EL (cell line): ENCODE results near the gene MFN2.

ENCODE experiments used
- DNase-seq: peaks from one replicate; pipeline ENCODE4 v3.0.0-alpha.2; 2016

Gene MFN2

GRCh38 chr1:11960715-11961114 lies 19.5 kb upstream of the MFN2 start:
- DNase-seq = no peak

GRCh38 chr1:11961230-11961629 lies 19.0 kb upstream of the MFN2 start:
- DNase-seq = peak; percentile 36

GRCh38 chr1:11963622-11964021 lies 16.6 kb upstream of the MFN2 start:
- no peak for DNase-seq

- no peak for DNase-seq
Measured at GRCh38 chr1:11964656-11965055, 15.6 kb upstream of the MFN2 start.

DNA sequence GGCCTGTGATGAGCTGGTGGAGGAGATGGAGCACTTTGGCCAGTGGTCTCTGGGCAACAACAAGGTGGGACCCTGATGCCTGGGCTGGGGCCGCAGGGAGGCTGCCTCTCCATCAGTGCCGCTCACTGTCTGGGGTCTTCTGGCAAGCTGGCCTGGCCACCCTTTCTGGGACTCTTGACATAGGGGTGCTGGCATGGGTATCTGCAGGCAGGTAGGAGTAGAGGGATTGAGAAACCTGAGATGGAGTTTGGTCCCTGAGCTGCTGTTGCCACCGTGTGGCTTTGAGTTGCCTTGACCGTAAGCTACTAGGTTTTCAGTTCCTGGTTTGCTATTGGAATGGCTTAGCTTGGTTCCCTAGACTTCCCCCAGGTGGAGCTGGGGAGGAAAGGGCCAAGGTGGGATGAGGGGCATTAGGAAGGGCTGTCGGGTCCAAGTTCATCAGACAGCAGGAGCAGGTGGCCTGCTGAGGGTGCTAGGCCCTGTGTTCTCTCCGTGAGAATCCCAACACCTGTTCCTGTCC lies 13.2 kb upstream of the MFN2 start:
- peak; percentile 29 for DNase-seq

GRCh38 chr1:11970441-11971185 lies 9.6 kb upstream of the MFN2 start:
- no peak for DNase-seq

DNA sequence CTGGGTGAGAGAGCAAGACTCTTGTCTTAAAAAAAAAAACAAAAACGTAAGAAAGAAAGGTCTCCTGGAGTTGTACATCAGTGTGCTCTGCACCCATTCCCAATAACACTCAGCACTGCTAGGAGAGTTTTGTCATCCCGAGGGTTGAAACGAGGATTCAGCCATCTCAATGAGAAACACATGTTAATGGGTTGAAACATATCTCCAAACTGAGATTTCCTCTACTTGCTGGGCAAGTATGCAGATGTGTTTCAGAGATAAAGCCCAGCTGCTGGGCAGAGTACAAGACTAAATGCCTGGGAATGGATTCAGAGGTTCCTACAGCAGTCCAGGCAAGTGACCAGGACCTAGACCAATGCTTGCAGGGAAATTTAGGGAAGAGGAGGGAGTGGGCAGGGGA lies 2.6 kb upstream of the MFN2 start:
- DNase-seq = peak; percentile 28

- no peak for DNase-seq
Measured at GRCh38 chr1:11978301-11978700, 1.9 kb upstream of the MFN2 start.

DNA sequence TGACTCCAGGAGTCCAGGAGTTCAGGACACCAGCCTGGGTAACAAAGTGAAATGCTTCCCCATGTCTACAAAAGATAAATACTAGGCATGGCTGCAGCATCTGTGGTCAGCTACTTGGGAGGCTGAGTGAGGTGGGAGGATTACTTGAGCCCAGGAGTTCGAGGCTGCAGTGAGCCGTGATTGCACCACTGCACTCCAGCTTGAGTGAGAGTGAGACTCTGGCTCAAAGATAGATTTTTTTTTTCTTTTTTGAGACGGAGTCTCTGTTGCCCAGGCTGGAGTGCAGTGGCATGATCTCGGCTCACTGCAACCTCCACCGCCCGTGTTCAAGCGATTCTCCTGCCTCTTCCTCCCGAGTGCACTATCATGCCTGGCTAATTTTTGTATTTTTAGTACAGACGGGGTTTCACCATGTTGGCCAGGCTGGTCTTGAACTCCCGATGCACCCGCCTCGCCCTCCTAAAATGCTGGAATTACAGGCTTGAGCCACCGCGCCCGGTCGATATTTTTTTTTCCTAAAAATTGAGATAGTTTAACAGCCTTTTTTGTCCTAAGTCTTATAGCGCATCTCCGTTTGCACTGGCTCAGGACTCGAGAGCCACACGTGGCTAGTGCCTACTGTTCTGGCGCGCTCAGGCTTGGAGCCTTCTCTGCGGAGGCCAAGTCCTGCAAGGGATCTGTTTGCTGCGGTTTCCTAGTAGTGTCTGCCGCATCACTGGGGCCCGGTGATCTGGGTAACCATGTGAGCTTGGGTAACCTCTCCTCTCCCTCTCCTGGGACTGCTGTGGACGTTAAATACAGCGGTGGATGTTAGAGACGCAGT lies 1.0 kb upstream of the MFN2 start:
- no peak for DNase-seq

DNA sequence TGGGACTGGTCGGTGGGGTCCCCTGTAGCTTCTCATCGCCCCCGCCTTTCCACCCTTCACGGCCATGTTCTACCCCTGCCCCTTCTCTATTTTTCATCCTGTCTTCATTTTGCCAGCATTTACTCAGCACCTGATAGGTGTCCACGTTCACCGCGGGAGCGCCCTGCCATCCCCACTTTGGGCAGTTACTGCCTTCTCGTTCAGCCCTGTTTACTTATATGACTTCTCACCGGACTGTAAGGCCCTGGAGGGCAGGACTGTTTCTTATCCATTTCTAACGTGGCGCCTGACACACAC lies 380 bp downstream of the MFN2 start:
- DNase-seq = no peak

DNA sequence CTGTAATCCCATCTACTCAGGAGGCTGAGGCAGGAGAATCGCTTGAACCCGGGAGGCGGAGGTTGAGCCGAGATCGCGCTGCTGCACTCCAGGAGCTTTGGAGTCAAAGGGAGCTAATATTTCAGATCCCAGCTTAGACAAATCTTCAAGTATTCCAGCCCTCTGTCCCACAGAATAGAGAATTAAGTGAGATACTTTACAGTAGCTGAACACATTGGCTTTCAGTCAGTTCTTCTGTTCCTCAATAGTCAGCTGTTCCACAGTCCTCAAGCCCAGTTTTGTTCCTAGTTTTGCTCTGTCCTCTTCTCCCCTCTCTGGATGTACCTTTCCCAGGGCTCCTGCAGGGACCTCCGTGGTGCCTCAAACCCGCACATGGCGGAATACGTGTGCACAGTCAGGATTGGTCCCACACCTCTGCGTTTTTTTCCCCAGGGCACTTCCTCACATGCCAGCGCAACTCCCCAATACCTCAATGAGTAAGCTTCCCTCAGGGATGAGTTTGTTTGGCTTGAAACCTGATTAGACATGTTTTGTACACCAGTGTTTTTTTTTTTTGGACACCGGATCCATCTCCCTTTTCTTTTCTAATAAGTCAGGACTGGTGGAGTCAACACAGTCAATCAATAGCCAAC lies 1.2 kb downstream of the MFN2 start:
- no peak for DNase-seq

DNA sequence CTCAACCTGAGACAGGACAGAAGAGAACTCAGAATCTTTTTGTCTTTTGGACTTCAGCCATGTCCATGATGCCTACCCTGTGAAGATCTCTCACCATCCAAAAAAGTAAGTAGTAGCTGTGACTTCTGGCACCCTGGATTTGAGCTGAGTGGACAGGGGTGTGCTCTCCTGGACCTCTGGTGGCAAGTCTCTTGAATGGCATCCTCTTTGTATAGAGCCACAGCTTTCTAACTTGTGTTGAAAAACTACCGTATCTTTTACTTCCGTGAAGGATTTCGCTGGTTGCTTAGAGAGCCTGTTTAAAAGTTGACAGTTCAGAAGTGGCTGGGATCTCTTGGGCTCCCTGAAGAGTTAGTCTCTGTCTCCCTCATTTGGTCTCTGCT lies 1.8 kb downstream of the MFN2 start:
- DNase-seq = peak; percentile 30

DNA sequence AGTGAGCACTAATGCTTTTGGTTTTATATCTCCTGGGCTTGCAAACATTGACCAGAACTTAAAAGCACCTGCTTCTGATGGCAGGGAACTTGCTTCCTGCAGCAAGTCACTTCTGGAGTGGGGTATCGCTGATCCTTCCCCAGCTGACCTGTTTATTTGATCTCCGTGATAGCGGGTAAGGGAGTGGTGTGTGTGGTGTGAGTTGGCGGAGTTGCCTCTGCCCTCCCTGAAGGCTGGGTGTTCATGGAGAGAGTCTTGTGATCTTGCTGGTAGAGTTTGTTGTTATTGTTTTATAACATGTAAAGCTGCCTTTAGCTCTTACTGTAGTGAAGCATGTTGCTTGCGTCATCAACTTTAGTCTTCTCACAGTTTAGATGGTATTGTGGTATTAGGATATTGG lies 3.9 kb downstream of the MFN2 start:
- DNase-seq = no peak

DNA sequence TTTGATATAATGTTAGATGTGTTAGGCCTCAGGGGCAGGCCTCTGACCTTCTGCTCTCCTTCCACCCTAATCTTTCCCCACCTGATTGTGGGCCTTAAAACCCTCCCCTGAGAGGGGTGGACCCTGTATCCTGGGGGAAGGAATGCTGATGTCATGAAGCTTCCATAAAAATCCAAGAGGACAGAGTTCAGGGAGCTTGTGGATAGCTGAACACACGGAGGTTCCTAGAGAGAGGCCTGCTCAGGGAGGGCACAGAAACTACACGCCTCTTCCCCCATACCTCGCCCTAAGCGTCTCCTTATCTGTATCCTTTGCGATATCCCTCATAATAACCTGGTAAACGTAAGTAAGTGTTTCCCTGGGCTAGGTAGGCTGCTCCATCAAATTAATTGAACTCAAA lies 4.3 kb downstream of the MFN2 start:
- DNase-seq = no peak

GRCh38 chr1:11985171-11985570 lies 4.9 kb downstream of the MFN2 start:
- no peak for DNase-seq

GRCh38 chr1:11985851-11986250 lies 5.6 kb downstream of the MFN2 start:
- DNase-seq = no peak

DNA sequence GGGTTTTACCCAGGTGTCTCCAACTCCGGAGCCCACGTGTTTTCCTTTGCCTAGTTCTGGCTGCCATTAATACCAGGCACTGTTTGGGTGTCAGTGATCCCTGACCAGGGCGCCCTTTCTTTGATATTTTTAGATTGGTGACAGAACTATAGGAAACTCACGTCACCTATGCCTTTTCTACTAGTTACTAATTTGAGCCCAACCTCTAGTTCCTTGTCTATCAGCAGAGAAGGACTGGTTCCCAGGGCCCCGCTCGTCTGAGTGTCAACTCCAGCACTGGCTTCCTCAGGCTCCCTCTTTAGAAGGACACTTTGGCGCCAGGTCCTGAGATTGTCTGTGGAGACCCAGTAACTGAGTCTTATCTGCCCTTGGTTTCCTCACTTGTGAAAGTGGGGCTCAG lies 9.4 kb downstream of the MFN2 start:
- DNase-seq = no peak

- DNase-seq = no peak
Measured at GRCh38 chr1:11990303-11991032, 10.2 kb downstream of the MFN2 start.

GRCh38 chr1:11991969-11992676 lies 11.9 kb downstream of the MFN2 start:
- DNase-seq = no peak

DNA sequence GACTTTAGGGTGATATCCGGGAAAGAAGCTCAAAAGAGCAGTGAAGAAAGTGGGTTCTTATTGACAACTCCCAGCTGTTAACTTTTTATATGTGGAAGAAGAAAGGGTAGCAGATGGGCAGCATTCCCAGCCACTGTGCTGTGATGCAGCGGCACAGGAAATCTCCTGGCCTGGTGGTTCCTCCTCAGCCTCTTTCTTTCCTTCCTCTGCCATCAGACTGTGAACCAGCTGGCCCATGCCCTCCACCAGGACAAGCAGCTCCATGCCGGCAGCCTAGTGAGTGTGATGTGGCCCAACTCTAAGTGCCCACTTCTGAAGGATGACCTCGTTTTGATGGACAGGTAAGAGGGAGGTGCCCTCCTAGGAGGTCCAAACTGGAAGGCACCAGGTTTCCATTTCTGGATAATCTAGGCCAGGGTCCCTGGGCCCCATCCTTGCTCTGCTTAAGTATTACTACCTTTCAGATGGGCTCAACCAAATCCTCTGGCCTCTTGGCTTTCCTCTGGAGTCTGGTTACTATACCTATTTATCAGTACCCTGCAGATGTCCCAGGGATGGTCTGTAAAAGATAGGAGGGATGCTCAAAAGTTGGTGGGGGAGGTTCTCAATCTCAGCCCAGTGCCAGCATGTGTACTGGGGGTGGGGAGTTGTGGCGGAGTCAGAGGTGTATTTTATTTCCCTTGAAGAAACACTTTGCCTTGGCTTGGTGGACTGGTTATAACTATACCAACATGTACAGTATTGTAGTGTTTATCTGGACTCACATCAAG lies 17.0 kb downstream of the MFN2 start:
- DNase-seq = no peak

DNA sequence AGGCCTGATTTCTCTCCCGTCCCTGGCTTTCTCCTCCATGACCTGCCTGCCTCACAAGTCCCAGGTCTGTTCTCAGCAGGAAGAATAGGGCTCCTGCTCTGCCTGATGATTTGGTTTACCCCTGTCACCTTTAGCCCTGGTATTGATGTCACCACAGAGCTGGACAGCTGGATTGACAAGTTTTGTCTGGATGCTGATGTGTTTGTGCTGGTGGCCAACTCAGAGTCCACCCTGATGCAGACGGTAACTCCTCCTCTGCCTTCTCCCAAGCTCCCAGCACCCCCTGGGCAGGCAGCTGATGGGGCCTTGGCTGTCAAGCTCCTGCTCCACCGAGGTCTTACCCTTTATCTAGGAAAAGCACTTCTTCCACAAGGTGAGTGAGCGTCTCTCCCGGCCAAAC lies 18.4 kb downstream of the MFN2 start:
- no peak for DNase-seq

GRCh38 chr1:11999236-11999635 lies 19.0 kb downstream of the MFN2 start:
- DNase-seq = no peak
